ENCODE data around the gene PSMA5.
"Not testable (repeated sequence)": the region's sequence is repeated elsewhere in the genome, so short reads cannot be mapped to it uniquely, and the experiment has no call there.

The PSMA5 gene

DNA sequence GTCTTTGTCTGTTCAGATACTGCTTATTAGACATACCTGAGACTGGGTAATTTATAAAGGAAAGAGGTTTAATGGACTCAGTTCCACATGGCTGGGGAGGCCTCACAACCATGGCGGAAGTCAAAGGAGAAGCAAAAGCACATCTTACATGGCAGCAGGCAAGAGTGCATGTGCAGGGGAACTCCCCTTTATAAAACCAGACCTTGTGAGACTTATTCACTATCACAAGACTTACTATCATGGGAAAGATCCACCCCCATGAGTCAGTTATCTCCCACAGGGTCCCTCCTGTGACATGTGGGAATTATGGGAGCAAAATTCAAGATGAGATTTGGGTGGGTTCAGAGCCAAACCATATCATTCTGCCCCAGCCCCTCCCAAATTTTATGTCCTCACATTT is 7.1 kb upstream of the PSMA5 start:
- no peak for DNase-seq (ENCODE audit: low read depth in 2 of 2)

DNA sequence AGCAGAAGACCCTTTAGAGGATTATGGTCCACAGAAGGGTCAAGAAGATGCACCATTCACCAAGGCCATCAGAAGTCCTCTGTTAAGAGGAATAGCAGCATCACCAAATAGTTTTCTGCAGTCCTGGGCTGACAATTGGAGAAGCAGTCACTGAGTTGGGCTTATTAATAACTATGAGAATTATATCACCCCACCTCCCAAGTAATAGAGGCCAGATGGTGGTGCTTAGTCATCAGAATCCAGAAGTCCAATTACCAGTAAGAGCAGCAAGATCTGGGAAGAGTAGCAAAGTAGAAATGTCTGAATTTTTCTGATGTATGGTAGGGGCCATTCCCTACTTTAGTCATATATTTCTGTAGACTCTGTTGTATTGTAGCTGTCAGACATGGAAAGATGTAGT is 6.1 kb upstream of the PSMA5 start:
- peak; percentile 54 to 61 for DNase-seq (ENCODE audit: low read depth in 2 of 2)

- no peak for DNase-seq (ENCODE audit: low read depth in 2 of 2)
These were observed 871 bp upstream of the PSMA5 start for GRCh38 chr1:109427171-109427467.

DNA sequence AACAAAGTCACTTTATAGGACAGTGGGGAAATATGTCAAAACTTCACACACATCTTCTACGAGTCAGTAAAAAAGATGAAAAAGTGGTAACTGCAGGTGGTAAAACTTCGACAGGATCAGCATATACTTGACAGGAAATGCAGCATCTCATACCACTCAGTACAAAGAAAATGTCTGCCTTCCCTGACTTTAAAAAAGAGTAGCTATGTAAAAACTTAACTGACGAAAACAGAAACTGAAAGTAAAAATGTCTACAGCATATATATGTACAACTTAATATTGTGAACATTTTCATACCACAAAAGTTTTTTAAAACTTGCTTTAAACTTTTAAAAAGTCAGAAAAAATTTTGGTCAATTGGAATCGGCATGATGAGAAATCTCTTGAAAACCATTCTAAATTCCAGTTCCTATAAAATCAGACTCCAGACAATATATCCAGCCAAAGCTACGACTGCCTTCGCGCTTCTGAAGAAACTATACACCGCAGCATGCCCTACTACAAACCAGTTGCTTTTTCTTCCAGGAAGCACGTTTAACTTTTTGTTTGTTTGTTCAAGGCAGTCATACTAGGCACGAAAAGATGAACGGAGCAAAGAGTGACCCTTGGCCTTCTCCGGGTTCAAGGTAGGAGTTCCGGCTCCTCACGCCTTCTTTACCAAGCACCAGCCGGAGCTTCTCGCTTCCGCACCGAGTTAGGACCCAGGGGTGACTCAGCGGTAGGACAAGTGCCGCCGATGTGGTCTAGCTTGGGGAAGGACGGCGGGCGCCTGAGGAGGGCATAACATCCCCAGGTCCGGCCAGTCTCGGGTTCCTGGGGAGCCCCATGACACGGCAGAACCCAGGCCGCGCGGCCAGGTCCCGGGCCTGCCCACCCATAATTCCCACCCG is 612 bp downstream of the PSMA5 start:
- DNase-seq (ENCODE audit: low read depth in 2 of 2), result no peak

- DNase-seq (ENCODE audit: low read depth in 2 of 2), result no peak
These were observed 2.8 kb downstream of the PSMA5 start for GRCh38 chr1:109423498-109423897.

DNA sequence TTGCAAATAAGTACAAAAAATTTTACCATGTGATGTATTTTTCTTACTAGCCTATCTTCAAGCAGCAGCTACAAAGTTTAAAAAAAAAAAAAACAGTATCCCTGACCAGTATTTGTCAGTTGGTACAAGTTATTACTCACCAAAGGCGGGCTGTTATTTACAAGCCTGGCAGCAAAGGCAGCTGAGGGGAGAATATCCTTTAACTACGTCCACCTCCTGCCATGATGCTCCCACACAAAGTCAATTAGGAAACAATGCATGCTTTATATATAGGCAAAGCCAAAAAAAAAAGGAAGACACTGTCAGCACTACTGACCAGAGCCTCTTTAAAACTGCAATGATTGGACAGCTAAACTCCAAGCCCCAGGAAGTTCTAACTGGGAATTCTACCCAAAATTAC is 13.7 kb downstream of the PSMA5 start:
- DNase-seq (ENCODE audit: low read depth in 2 of 2), result no peak

- DNase-seq (ENCODE audit: low read depth in 2 of 2), result no peak
These were observed 21.4 kb downstream of the PSMA5 start for GRCh38 chr1:109404838-109405237.

GRCh38 chr1:109402025-109402424 is 24.2 kb downstream of the PSMA5 start:
- DNase-seq (ENCODE audit: low read depth in 2 of 2), result no peak

GRCh38 chr1:109400035-109400655 is 26.1 kb downstream of the PSMA5 start:
- no peak for DNase-seq (ENCODE audit: low read depth in 2 of 2)

GRCh38 chr1:109399326-109399957 is 26.8 kb downstream of the PSMA5 start:
- DNase-seq (ENCODE audit: low read depth in 2 of 2), result no peak

DNA sequence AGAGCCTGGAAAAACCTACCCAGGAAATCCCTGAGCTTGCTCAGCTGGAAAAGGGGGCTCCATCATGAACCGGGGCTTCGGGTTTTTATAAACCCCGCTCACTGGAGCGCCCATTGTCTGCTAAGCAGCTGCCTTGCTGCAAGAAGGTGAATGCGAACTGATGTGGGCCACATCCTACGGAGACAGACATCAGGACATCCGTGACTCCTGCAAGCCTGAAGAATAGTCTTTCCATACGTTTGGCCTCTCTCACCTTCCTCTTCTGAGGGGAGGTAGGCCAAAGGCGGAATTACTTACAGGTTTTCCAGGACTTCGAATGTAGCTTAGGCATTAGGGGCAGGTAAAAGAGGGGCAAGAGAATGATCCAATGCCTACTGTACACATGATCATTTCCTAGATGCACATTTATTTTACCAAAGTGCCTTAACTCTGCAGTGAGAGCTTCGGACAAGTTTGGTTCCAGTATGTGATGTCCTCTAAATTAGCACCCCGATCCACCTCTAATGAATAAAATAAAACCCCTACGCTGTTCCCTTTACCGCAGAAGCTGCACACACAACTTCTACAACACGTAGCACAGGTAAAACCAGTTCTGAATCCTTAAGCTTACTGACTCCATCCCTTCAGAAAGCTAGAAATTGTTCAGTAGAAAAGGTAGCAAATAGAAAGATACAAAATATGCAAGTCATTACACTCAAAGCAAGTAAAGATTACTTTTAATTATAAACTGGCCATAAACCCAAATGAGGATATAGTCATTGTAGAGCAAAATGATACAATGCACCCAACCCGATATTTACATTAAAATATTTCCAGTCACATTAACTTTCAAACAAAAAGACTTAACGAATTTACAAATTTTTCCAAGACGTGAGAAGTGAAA is 27.7 kb downstream of the PSMA5 start:
- DNase-seq (ENCODE audit: low read depth in 2 of 2), result no peak

DNA sequence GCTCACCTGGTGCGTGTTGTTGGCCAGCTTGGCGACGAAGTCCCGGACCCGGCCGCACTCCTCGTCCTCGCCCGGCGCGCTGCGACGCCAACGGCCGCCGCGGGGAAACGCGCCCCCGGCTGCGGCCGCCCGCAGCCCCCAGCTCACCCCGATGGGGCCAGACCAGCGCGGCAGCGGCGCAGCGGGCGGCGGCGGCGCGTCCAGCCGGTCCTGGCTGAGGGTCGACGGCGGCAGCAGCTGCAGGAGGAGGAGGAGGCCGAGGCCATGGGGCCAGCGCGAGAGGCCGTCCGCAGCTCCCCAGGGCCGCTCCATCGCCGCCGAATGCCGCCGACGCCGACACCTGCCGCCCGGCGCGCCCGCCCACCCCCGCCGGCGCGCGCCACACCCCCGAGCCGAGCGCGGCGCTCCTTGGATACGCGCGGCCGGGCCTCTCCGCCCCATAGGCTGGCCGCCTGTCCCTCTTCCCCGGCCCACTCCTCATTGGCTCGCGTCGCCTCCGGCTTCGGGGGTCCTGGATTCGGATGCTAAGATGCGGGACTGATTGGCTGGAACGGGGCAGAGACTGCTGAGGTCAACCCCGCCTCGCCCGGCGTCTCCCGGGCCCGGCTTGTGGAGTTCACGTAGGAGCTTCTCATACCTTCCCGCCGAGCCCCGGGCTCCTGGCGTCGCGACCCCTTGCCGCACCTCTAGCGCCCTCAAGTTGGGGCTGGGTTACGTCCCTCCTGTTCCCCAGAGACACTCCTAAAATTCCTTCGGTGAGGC is 28.5 kb downstream of the PSMA5 start, which contains the start of gene SORT1:
SORT1 (minus strand) TSS at position 338 of the 762 bp plus-strand sequence; CDS start at position 312, 26 bp downstream.
- peak; percentile 61 to 69 for DNase-seq (ENCODE audit: low read depth in 2 of 2)

DNA sequence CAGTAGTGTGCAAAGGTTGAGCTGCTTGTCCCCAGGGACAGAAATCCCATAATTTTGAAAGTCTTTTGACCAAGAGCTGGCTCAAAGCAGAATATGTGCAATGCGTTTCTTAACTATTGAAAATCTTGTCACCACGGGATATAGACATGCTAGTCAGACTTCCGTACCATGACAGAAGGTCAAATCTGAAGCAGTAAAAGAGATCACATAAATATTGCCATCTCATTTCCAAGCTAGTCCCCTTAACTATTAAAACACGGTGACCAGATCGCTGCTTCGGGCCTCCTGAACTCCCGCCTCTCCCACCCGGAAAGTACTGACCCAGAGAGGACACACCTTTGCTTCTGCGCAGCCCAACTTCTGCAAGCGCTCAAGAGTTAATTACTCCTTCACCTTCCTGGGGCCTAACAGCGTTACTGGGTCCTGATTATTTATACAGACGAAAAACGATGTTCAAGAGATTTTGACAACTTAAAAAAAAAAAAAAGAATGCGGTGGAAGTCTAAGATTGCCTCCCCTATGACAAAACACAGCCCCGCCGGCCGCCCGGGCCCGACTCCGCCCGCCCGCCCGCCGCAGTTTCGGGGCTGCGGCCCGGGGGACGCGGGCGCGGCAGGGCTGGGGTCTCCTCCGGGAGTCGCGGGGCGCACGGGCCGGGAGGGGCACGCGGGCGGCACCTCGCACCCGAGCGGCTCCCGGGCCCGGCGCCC is 29.2 kb downstream of the PSMA5 start:
- DNase-seq (ENCODE audit: low read depth in 2 of 2), result no peak

- DNase-seq (ENCODE audit: low read depth in 2 of 2), result no peak
These were observed 29.8 kb downstream of the PSMA5 start for GRCh38 chr1:109396513-109396839.

DNA sequence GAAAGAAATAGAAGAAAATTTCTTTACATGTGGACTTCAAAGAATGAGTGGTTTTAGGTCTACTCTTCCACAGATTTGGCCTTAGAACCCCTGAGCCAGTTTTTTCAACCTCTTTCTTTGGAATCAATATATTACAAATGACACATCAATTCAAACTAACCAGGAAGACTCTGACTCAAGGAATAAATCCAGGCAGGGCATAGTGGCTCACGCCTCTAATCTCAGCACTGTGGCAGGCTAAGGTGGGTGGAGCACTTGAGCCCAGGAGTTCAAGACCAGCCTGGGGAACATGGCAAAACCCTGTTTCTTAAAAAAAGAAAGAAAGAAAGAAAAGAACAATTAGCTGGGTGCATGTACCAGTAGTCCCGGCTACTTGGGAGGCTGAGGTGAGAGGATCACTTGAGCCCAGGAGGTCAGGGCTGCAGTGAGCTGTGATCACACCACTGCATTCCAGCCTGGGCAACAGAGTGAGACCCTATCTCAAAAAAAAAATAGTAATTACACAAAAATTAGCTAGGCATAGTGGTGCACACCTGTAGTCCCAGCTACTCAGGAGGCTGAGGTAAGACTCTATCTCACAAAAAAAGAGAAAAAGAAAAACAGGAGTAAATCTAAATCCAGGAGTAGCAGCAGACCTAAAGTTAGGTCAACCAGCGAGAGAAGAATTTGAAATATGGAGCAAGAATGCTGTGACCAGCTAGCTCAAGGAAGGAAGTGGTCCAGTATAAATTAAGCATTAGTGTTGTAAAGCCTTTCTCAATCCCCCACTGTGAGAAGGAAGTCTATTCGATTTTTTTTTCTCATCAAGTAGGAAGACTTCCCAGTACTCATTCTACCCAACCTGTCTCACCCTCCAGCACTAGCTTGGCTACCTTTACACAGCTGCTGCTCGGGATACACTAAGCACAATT is 30.4 kb downstream of the PSMA5 start:
- no peak for DNase-seq (ENCODE audit: low read depth in 2 of 2)

GRCh38 chr1:109395282-109395599 is 31.0 kb downstream of the PSMA5 start:
- not testable (repeated sequence) for DNase-seq (ENCODE audit: low read depth in 2 of 2)

DNA sequence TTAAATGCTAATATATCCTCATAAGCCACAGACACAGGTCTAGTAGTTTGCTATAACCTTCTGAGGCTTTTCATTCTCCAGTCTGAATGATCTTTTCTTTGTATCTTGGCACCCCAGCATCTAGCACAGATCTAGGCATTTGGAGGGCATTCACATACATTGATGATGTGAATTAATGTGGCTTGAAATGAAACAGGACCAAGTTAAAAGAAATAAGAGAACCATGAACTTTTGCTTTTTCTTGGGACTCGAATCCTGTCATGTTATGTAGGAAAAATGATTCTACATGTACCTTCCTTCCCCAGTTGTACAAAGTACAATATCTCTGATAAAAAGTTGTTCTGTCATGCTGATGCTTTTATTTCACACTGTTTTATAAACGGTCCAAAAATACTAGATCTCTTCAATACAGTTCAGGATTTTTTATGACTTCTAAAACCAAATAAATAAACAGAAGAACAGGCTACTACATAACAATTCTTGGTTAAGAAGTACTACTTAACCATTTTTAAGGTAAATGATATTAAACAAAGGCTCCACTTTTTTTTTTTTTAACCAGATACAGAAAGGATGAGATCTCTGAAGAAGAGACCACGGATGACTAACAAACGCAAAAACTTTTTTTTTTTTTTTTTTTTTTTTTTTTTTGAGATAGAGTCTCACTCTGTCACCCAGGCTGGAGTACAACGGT is 31.5 kb downstream of the PSMA5 start:
- DNase-seq (ENCODE audit: low read depth in 2 of 2), result no peak

GRCh38 chr1:109393617-109394233 is 32.5 kb downstream of the PSMA5 start:
- DNase-seq (ENCODE audit: low read depth in 2 of 2), result no peak
